Naive B cell (primary cell): ENCODE data around the gene ZNF710. TPM values are rescaled to one million over a fixed set of nuclear protein-coding genes. Genes with fewer than 3 reads are reported as not detected.
"Not testable (repeated sequence)": the region's sequence is repeated elsewhere in the genome, so short reads cannot be mapped to it uniquely, and the experiment has no call there.

ENCODE experiments used
- ATAC-seq, 2 donors: fragments of 150-1000 bp; cut with Tn5 transposase; 2 replicates each; pipeline ENCODE4 v1.10.0; 2021; ENCODE audit warnings: low read depth in 2 of 2, mild to moderate bottlenecking in 2 of 2, moderate library complexity in 2 of 2
- DNase-seq: peaks from one replicate; pipeline ENCODE4 v3.0.0; 2022
- H3K27ac Mint-ChIP-seq, 6 donors: one replicate each; pipeline ENCODE4 v1.8.0; 2020 to 2022; ENCODE audit warnings: mild to moderate bottlenecking in 6 of 6, mixed read lengths in 6 of 6, moderate library complexity in 5 of 6, inconsistent platforms in 2 of 6
- H3K27me3 Mint-ChIP-seq, 3 donors: one replicate each; pipeline ENCODE4 v1.8.0; 2021 to 2022; ENCODE audit warnings: mixed read lengths in 3 of 3, mild to moderate bottlenecking in 1 of 3
- H3K36me3 Mint-ChIP-seq, 2 donors: one replicate each; pipeline ENCODE4 v1.8.0; 2020 to 2022; ENCODE audit warnings: mixed read lengths in 2 of 2, inconsistent platforms in 1 of 2, mild to moderate bottlenecking in 1 of 2
- H3K4me1 Mint-ChIP-seq, 3 donors: one replicate each; pipeline ENCODE4 v1.8.0; 2020 to 2022; ENCODE audit warnings: mixed read lengths in 3 of 3, inconsistent platforms in 1 of 3, mild to moderate bottlenecking in 1 of 3, moderate library complexity in 1 of 3
- H3K4me3 Mint-ChIP-seq, 8 donors: one replicate each; pipeline ENCODE4 v1.8.0; 2020 to 2022; ENCODE audit warnings: mild to moderate bottlenecking in 8 of 8, mixed read lengths in 8 of 8, moderate library complexity in 8 of 8, inconsistent platforms in 2 of 8
- H3K9me3 Mint-ChIP-seq, 7 donors: one replicate each; pipeline ENCODE4 v1.8.0; 2020 to 2022; ENCODE audit warnings: mixed read lengths in 7 of 7, mild to moderate bottlenecking in 5 of 7, inconsistent platforms in 2 of 7, moderate library complexity in 1 of 7
- polyA plus RNA-seq, 6 donors: library from polyadenylated mRNA; unstranded; fragments of 300-500 nt; fragmentation: Illumina TruSeq; gene quantifications; one replicate each; pipeline ENCODE4 v1.2.3, GENCODE V29; 2021; ENCODE audit warnings: low read depth in 6 of 6

Gene ZNF710
- polyA plus RNA-seq, 6 donors from 2014 or later: 0.64 to 2.4 (median 2.0) TPM

DNA sequence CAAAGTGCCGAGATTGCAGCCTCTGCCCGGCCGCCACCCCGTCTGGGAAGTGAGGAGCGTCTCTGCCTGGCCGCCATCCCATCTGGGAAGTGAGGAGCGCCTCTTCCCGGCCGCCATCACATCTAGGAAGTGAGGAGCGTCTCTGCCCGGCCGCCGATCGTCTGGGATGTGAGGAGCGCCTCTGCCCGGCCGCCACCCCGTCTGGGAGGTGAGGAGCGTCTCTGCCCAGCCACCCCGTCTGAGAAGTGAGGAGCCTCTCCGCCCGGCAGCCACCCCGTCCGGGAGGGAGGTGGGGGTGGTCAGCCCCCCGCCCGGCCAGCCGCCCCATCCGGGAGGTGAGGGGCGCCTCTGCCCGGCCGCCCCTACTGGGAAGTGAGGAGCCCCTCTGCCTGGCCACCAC, 23.3 kb upstream of the ZNF710 start:
- H3K36me3 Mint-ChIP-seq, H3K9me3 Mint-ChIP-seq, DNase-seq, ATAC-seq, H3K27ac Mint-ChIP-seq, H3K4me3 Mint-ChIP-seq, H3K27me3 Mint-ChIP-seq: not testable (repeated sequence)
- H3K4me1 Mint-ChIP-seq: peaks cover 9 to 28% (median 20%) of the 10 kb centered on the region in 3 donors

GRCh38 chr15:89978914-89979313, 22.2 kb upstream of the ZNF710 start:
- H3K9me3 Mint-ChIP-seq: peaks cover 0 to 6% (median 2%) of the 10 kb centered on the region in 7 donors
- H3K27me3 Mint-ChIP-seq: peaks cover 0 to 7% (median 0%) of the 10 kb centered on the region in 3 donors
- H3K4me3 Mint-ChIP-seq: no peak overlapping the region
- DNase-seq (no peak), ATAC-seq (no peak)
- peaks cover 9 to 23% (median 20%) of the 10 kb centered on the region in 3 donors for H3K4me1 Mint-ChIP-seq
- H3K36me3 Mint-ChIP-seq: peaks cover 0 to 2% of the 10 kb centered on the region in 2 donors
- H3K27ac Mint-ChIP-seq: no peak overlapping the region

DNA sequence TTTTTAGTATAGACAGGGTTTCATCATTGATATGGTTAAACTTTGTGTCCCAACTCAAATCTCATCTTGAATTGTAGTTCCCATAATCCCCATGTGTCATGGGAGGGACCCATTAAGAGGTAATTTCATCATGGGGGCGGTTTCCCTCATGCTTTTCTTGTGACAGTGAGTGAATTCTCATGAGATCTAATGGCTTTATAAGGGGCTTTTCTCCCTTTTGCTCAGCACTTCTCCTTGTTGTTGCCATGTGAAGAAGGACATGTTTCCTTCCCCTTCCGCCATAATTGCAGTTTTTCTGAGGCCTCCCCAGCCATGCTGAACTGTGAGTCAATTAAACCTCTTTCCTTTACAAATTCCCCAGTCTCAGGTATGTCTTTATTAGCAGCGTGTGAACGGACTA, 20.2 kb upstream of the ZNF710 start:
- H3K4me1 Mint-ChIP-seq: peaks cover 4 to 6% (median 5%) of the 10 kb centered on the region in 3 donors
- peaks cover 5 to 19% (median 11%) of the 10 kb centered on the region in 7 donors for H3K9me3 Mint-ChIP-seq
- peak overlapping the region in 1 of 6 donors; percentile 70 for H3K27ac Mint-ChIP-seq
- peaks cover 0 to 8% of the 10 kb centered on the region in 2 donors for H3K36me3 Mint-ChIP-seq
- peaks cover 0 to 12% (median 0%) of the 10 kb centered on the region in 3 donors for H3K27me3 Mint-ChIP-seq
- ATAC-seq (no peak), DNase-seq (no peak)
- H3K4me3 Mint-ChIP-seq: no peak overlapping the region

- peaks cover 0 to 12% (median 0%) of the 10 kb centered on the region in 3 donors for H3K27me3 Mint-ChIP-seq
- no peak for DNase-seq
- H3K27ac Mint-ChIP-seq: peak overlapping the region in 2 of 6 donors; percentile 9 to 52
- H3K4me1 Mint-ChIP-seq: peaks cover 0 to 4% (median 0%) of the 10 kb centered on the region in 3 donors
- peaks cover 0 to 8% of the 10 kb centered on the region in 2 donors for H3K36me3 Mint-ChIP-seq
- ATAC-seq: no peak
- H3K9me3 Mint-ChIP-seq: peaks cover 3 to 21% (median 11%) of the 10 kb centered on the region in 7 donors
- no peak overlapping the region for H3K4me3 Mint-ChIP-seq
Measured at GRCh38 chr15:89982315-89983055, 18.6 kb upstream of the ZNF710 start.

- no peak for ATAC-seq
- H3K27ac Mint-ChIP-seq: peak overlapping the region in 1 of 6 donors; percentile 43
- peaks cover 3 to 21% (median 11%) of the 10 kb centered on the region in 7 donors for H3K9me3 Mint-ChIP-seq
- DNase-seq: no peak
- peaks cover 0 to 12% (median 0%) of the 10 kb centered on the region in 3 donors for H3K27me3 Mint-ChIP-seq
- peaks cover 0 to 4% (median 0%) of the 10 kb centered on the region in 3 donors for H3K4me1 Mint-ChIP-seq
- no peak overlapping the region for H3K4me3 Mint-ChIP-seq
- peaks cover 0 to 8% of the 10 kb centered on the region in 2 donors for H3K36me3 Mint-ChIP-seq
Measured at GRCh38 chr15:89984001-89984400, 17.1 kb upstream of the ZNF710 start.

DNA sequence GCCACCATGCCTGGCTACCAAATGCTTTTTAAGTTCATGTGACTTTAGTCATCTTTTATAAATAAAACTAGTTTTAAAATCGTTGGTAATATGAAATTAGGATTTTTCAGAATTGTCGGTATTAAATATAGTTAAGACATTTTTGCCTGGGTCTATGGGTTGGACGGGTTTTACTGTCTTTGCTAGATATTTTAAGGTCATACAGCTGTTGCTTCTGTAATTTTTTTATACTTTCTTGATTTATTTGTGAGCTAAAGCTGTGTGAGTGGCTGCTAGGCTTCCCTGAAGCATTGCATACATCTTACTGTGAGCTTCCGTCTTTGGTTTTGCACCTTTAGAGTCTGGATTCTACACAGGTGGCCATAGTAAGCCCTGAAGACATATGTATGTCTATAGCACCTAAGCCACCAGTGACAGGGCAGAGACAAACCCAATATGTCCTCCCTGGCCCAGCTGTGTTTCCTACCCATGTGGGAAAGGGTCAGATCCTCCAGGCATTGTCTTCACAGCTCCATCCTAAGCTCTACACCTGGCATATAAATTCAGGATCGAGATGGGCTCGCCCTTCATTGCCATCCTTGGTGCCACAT, 16.6 kb upstream of the ZNF710 start:
- Mint-ChIP-seq H3K27ac (no peak overlapping the region), H3K36me3 (peaks cover 0 to 8% of the 10 kb centered on the region in 2 donors), H3K9me3 (peaks cover 3 to 21% (median 11%) of the 10 kb centered on the region in 7 donors), H3K27me3 (peaks cover 0 to 12% (median 0%) of the 10 kb centered on the region in 3 donors), H3K4me3 (no peak overlapping the region), H3K4me1 (peaks cover 0 to 4% (median 0%) of the 10 kb centered on the region in 3 donors)
- DNase-seq (no peak), ATAC-seq (no peak)

DNA sequence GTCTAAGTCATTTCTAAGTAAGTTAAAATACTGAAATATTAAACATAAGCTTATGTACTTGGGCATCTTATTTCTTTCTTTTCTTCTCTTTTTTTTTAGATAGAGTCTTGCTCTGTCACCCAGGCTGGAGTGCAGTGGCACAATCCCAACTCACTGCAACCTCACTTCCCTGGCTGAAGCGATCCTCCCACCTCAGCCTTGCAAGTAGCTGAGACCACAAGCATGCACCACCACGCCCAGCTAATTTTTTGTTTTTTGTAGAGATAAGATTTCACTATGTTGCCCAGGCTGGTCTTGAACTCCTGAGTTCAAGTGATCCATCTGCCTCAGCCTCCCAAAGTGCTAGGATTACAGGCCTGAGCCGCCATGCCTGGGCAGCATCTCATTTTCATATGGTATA, 16.0 kb upstream of the ZNF710 start:
- ATAC-seq: no peak
- no peak for DNase-seq
- peaks cover 0 to 2% (median 0%) of the 10 kb centered on the region in 3 donors for H3K4me1 Mint-ChIP-seq
- H3K27ac Mint-ChIP-seq: no peak overlapping the region
- peaks cover 3 to 21% (median 11%) of the 10 kb centered on the region in 7 donors for H3K9me3 Mint-ChIP-seq
- peaks cover 0 to 12% (median 0%) of the 10 kb centered on the region in 3 donors for H3K27me3 Mint-ChIP-seq
- H3K4me3 Mint-ChIP-seq: peak overlapping the region in 1 of 8 donors; percentile 82
- peaks cover 0 to 8% of the 10 kb centered on the region in 2 donors for H3K36me3 Mint-ChIP-seq

DNA sequence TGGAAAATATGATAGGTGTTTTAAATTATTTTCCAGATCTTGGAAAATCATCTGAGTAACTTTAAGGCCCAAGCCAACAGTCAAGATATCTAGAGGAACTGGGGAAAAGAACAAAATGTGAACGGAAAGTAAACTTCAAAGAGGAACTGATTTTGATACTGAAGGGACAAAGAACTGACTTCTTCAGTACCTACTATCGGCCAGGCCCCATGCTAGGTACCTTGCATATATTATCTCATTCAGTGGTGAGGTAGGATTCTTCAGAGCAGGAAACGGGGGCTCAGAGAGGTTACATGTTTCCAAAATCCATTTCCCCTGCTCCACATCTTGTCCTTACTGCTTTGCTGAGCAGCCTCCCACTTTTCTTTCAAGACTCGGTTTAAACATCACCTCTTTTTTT, 9.8 kb upstream of the ZNF710 start:
- Mint-ChIP-seq H3K4me3 (no peak overlapping the region), H3K9me3 (no peaks in the 10 kb centered on the region), H3K4me1 (peaks cover 3 to 9% (median 4%) of the 10 kb centered on the region in 3 donors), H3K27me3 (no peaks in the 10 kb centered on the region), H3K27ac (peak overlapping the region in 3 of 6 donors; percentile 54 to 64 (median 63)), H3K36me3 (no peaks in the 10 kb centered on the region)
- ATAC-seq: peak; percentile 43 to 65
- no peak for DNase-seq

GRCh38 chr15:89993349-89993748, 7.8 kb upstream of the ZNF710 start:
- ATAC-seq: no peak
- Mint-ChIP-seq H3K4me1 (peaks cover 3 to 11% (median 4%) of the 10 kb centered on the region in 3 donors), H3K36me3 (no peaks in the 10 kb centered on the region), H3K27me3 (no peaks in the 10 kb centered on the region), H3K27ac (no peak overlapping the region), H3K9me3 (no peaks in the 10 kb centered on the region), H3K4me3 (no peak overlapping the region)
- DNase-seq: no peak

DNA sequence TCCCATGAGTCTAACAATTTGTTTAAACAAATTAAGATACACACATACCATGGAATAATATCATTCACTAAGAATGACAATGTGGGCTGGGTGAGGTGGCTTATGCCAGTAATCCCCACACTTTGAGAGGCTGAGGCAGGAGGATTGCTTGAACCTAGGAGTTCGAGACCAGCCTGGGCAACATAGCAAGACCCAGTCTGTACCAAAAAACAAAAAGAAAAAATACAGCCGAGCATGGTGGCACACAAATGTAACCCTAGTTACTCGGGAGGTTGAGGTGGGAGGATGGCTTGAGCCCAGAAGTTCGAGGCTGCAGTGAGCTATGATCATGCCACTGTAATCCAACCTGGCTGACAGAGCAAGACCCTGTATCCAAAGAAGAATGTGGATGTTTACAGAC, 4.0 kb upstream of the ZNF710 start:
- H3K36me3 Mint-ChIP-seq: peaks cover 5 to 12% of the 10 kb centered on the region in 2 donors
- ATAC-seq: no peak
- no peaks in the 10 kb centered on the region for H3K9me3 Mint-ChIP-seq
- peak overlapping the region in 1 of 6 donors; percentile 60 for H3K27ac Mint-ChIP-seq
- peaks cover 13 to 17% (median 14%) of the 10 kb centered on the region in 3 donors for H3K4me1 Mint-ChIP-seq
- no peaks in the 10 kb centered on the region for H3K27me3 Mint-ChIP-seq
- H3K4me3 Mint-ChIP-seq: peak overlapping the region in 3 of 8 donors; percentile 56 to 65 (median 62)
- no peak for DNase-seq

DNA sequence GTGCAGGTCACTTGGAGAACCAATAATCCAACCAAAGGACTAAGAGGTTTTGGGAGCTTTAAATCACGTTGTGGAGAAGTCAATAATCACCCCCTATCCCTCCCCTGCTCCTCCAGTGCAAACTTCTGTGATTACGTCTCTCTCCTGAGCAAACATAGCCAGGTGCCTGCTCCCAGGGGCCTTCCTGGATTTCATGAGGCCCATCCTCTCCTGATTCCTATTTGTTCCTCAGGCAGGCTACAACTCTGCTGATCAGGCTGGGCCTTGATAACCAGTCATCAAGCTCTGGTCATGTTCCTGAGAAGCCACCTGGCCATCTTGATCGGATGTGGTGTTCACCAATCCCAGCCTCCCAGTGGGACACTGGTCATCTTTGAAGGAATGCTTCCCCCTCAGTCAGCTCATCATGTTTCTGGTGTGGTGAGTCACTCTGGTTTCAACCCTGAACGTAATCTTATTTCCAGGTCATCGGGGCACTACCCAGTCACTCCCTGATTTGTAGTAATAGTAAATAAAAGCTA, 2.9 kb upstream of the ZNF710 start:
- Mint-ChIP-seq H3K9me3 (no peaks in the 10 kb centered on the region), H3K27me3 (no peaks in the 10 kb centered on the region), H3K4me3 (peak overlapping the region in 2 of 8 donors; percentile 65 to 66), H3K27ac (peak overlapping the region in 1 of 6 donors; percentile 65), H3K4me1 (peaks cover 20 to 23% (median 20%) of the 10 kb centered on the region in 3 donors), H3K36me3 (peaks cover 5 to 12% of the 10 kb centered on the region in 2 donors)
- ATAC-seq (no peak), DNase-seq (no peak)

- Mint-ChIP-seq H3K36me3 (peaks cover 5 to 12% of the 10 kb centered on the region in 2 donors), H3K4me3 (peak overlapping the region in 7 of 8 donors; percentile 29 to 82 (median 65)), H3K4me1 (peaks cover 27 to 32% (median 29%) of the 10 kb centered on the region in 3 donors), H3K27ac (peak overlapping the region in 3 of 6 donors; percentile 8 to 73 (median 58)), H3K27me3 (no peaks in the 10 kb centered on the region), H3K9me3 (no peaks in the 10 kb centered on the region)
- ATAC-seq (no peak), DNase-seq (no peak)
Measured at GRCh38 chr15:89998923-89999675, 2.0 kb upstream of the ZNF710 start.

GRCh38 chr15:89999676-90000185, 1.4 kb upstream of the ZNF710 start:
- no peak for DNase-seq
- Mint-ChIP-seq H3K4me1 (peaks cover 29 to 39% (median 33%) of the 10 kb centered on the region in 3 donors), H3K27ac (peak overlapping the region in 1 of 6 donors; percentile 76), H3K36me3 (peaks cover 5 to 12% of the 10 kb centered on the region in 2 donors), H3K27me3 (no peaks in the 10 kb centered on the region), H3K9me3 (no peaks in the 10 kb centered on the region), H3K4me3 (peak overlapping the region in 5 of 8 donors; percentile 12 to 71 (median 64))
- no peak for ATAC-seq
